Stimulated activated CD8-positive, alpha-beta memory T cell treated with anti-CD3 and anti-CD28 coated beads, Interleukin-4, amount 100 ng/mL, for 24 hours (primary cell): ENCODE results near the gene CDC27.
"Not testable (repeated sequence)": the region's sequence is repeated elsewhere in the genome, so short reads cannot be mapped to it uniquely, and the experiment has no call there.

Source experiments
- DNase-seq: peaks from one replicate; pipeline ENCODE4 v3.0.0-alpha.2; 2020; ENCODE audit warnings: low read depth

CDC27 gene

GRCh38 chr17:47188876-47189731 is at the start of gene CDC27:
Gene CDC27 (minus strand): TSS chr17:47189295. CDS start chr17:47189172, 123 bp downstream.
- DNase-seq: peak; percentile 100

GRCh38 chr17:47238321-47239010 is 49.4 kb upstream of the CDC27 start:
- DNase-seq: no peak

GRCh38 chr17:47237841-47238240 is 48.7 kb upstream of the CDC27 start:
- no peak for DNase-seq

- DNase-seq: no peak
Observed at GRCh38 chr17:47235923-47236322, 46.8 kb upstream of the CDC27 start.

- DNase-seq: no peak
Observed at GRCh38 chr17:47235506-47235905, 46.4 kb upstream of the CDC27 start.

GRCh38 chr17:47232465-47232864 is 43.4 kb upstream of the CDC27 start:
- DNase-seq: no peak

GRCh38 chr17:47231866-47232265 is 42.8 kb upstream of the CDC27 start:
- DNase-seq: no peak

- no peak for DNase-seq
Observed at GRCh38 chr17:47231334-47231733, 42.2 kb upstream of the CDC27 start.

- no peak for DNase-seq
Observed at GRCh38 chr17:47230864-47231263, 41.8 kb upstream of the CDC27 start.

GRCh38 chr17:47229535-47230443 is 40.7 kb upstream of the CDC27 start:
- DNase-seq: peak; percentile 54

- DNase-seq: no peak
Observed at GRCh38 chr17:47227862-47228261, 38.8 kb upstream of the CDC27 start.

- DNase-seq: no peak
Observed at GRCh38 chr17:47225911-47226688, 37.0 kb upstream of the CDC27 start.

GRCh38 chr17:47225436-47225858 is 36.4 kb upstream of the CDC27 start:
- no peak for DNase-seq

GRCh38 chr17:47224966-47225365 is 35.9 kb upstream of the CDC27 start:
- no peak for DNase-seq

GRCh38 chr17:47224077-47224476 is 35.0 kb upstream of the CDC27 start:
- DNase-seq: not testable (repeated sequence)

GRCh38 chr17:47223460-47223859 is 34.4 kb upstream of the CDC27 start:
- no peak for DNase-seq

- no peak for DNase-seq
Observed at GRCh38 chr17:47223007-47223406, 33.9 kb upstream of the CDC27 start.

- no peak for DNase-seq
Observed at GRCh38 chr17:47222047-47222446, 33.0 kb upstream of the CDC27 start.

- no peak for DNase-seq
Observed at GRCh38 chr17:47221154-47221553, 32.1 kb upstream of the CDC27 start.

- no peak for DNase-seq
Observed at GRCh38 chr17:47220531-47220999, 31.5 kb upstream of the CDC27 start.
